Thyroid gland (tissue), 4 donors: ENCODE measurements around the gene KRTAP3-1. TPM values are rescaled to one million over a fixed set of nuclear protein-coding genes. Genes with fewer than 3 reads are reported as not detected.

Source experiments
- DNase-seq, 2 donors: peaks; one replicate each; pipeline ENCODE4 v3.0.0-alpha.2; 2019
- H3K27ac ChIP-seq, 3 donors: fragments of 200-600 bp; sonication (generic); 1 replicate in 2 of 3; 2 replicates in 1 of 3; pipeline ENCODE4 v1.5.1; 2016 to 2019; ENCODE audit warnings: mild to moderate bottlenecking in 1 of 3, moderate library complexity in 1 of 3
- H3K27me3 ChIP-seq: fragments of 200-600 bp; sonication (generic); one replicate; pipeline ENCODE4 v1.5.1; 2019
- H3K36me3 ChIP-seq, 2 donors: fragments of 200-600 bp; sonication (generic); one replicate each; pipeline ENCODE4 v1.5.1; 2016 to 2019
- H3K4me1 ChIP-seq, 2 donors: fragments of 200-600 bp; sonication (generic); one replicate each; pipeline ENCODE4 v1.5.1; 2017 to 2019
- H3K4me3 ChIP-seq, 3 donors: fragments of 200-600 bp; sonication (generic); replicated peaks in 1 of 3; 1 replicate in 2 of 3; 2 replicates in 1 of 3; pipeline ENCODE4 v1.5.1; 2016; ENCODE audit warnings: mild to moderate bottlenecking in 1 of 3
- H3K9me3 ChIP-seq: fragments of 200-600 bp; sonication (generic); one replicate; pipeline ENCODE4 v1.5.1; 2017
- POLR2A ChIP-seq, 2 donors: fragments of 450-650 bp; IDR thresholded peaks; one replicate each; pipeline ENCODE4 v1.6.1; 2017; ENCODE audit warnings: antibody characterized with exemption in 2 of 2, mild to moderate bottlenecking in 2 of 2, moderate library complexity in 1 of 2
- WGBS, 2 donors: methylation state at CpG; one replicate each; pipeline ENCODE4 v1.1.5; 2017; 5-methylcytosine and 5-hydroxymethylcytosine counted together
- intact Hi-C: fragments of 100-400 bp; cut with DNase I; formaldehyde crosslinking; loops from one replicate; pipeline ENCODE4 v1.15.1; 2023
- total RNA-seq, 4 donors: library from RNA; depleted of rRNA; stranded (reverse); fragments of >200 nt; gene quantifications; one replicate each; pipeline ENCODE4 v1.2.3, GENCODE V29; 2016
- TF ChIP-seq, protein P1 (sequence below), 6 experiments: fragments of 200-600 bp in 3 of 6; fragments of 450-650 bp in 3 of 6; sonication (generic) in 3 of 6; IDR thresholded peaks; one replicate each; pipeline ENCODE4 v1.5.1; 2016 to 2019; ENCODE audit warnings: antibody characterized with exemption in 6 of 6, mild to moderate bottlenecking in 2 of 6, inconsistent platforms in 1 of 6, moderate library complexity in 1 of 6

KRTAP3-1 gene
- total RNA-seq, 4 donors from 2014 or later = not detected

DNA sequence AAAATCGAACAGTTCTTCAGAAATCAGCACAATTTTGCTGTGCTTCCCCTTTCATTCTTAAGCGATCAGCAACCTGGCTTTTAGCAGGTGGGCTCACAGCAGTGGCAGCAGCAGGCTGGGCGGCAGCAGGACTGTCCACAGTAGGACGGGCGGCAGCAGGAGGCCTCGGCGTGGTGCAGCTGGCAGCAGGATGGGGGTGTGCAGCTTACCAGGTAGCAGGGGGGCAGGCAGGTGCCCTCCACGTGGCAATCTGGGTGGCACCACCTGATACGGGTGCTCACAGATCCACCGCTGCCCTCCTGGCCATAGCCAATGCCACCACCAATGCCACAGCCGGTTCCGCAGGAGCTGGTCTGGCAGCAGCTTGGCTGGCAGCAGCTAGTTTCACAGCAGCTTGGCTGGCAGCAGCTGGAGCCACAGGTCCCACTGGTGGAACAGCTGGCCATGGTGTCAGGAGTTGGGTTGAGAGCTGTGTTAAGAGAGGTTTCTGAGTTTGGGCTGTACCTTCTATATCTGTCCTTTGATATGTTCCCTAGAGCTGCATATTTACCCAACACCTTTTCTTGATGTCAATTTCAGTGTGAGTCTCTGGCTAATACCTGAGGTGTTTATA lies 20.8 kb upstream of the KRTAP3-1 start, which contains the start of gene KRTAP1-4:
KRTAP1-4 (minus strand) TSS at position 563 of the 613 bp plus-strand sequence; CDS start at position 446, 117 bp downstream.
- DNase-seq = no peak
- H3K27me3 ChIP-seq = no peaks in the 10 kb centered on the region
- no peak within 1 kb of the TSS for H3K4me3 ChIP-seq
- no peak for TF ChIP-seq POLR2A (IDR thresholded peaks at IDR 0.05)
- TF ChIP-seq, protein P1, sequence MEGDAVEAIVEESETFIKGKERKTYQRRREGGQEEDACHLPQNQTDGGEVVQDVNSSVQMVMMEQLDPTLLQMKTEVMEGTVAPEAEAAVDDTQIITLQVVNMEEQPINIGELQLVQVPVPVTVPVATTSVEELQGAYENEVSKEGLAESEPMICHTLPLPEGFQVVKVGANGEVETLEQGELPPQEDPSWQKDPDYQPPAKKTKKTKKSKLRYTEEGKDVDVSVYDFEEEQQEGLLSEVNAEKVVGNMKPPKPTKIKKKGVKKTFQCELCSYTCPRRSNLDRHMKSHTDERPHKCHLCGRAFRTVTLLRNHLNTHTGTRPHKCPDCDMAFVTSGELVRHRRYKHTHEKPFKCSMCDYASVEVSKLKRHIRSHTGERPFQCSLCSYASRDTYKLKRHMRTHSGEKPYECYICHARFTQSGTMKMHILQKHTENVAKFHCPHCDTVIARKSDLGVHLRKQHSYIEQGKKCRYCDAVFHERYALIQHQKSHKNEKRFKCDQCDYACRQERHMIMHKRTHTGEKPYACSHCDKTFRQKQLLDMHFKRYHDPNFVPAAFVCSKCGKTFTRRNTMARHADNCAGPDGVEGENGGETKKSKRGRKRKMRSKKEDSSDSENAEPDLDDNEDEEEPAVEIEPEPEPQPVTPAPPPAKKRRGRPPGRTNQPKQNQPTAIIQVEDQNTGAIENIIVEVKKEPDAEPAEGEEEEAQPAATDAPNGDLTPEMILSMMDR (IDR thresholded peaks at IDR 0.05) = no peak
- no peak within 1 kb of the TSS for H3K27ac ChIP-seq
- no peaks in the 10 kb centered on the region for H3K9me3 ChIP-seq
- intact Hi-C loops = no loop called here
- H3K36me3 ChIP-seq = no peaks in the 10 kb centered on the region
- 85 to 88% methylated on average over 2 to 11 of the region's 12 CpGs for WGBS, 2 donors
- H3K4me1 ChIP-seq = no peaks in the 10 kb centered on the region

- Histone ChIP-seq H3K36me3 (no peaks in the 10 kb centered on the region), H3K4me3 (no peak within 1 kb of the TSS), H3K27ac (no peak within 1 kb of the TSS), H3K4me1 (no peaks in the 10 kb centered on the region), H3K27me3 (no peaks in the 10 kb centered on the region), H3K9me3 (no peaks in the 10 kb centered on the region)
- intact Hi-C loops = no loop called here
- WGBS, 2 donors = 89 to 90% methylated on average over 7 to 9 of the region's 9 CpGs
- TF ChIP-seq POLR2A (IDR thresholded peaks at IDR 0.05) = no peak
- TF ChIP-seq, protein P1 (IDR thresholded peaks at IDR 0.05) = no peak
- no peak for DNase-seq
Observed at GRCh38 chr17:41026715-41027471, 18.0 kb upstream of the KRTAP3-1 start, which contains the start of gene KRTAP1-5. KRTAP1-5 (minus strand) TSS chr17:41027208; CDS start chr17:41027155, 53 bp downstream.

DNA sequence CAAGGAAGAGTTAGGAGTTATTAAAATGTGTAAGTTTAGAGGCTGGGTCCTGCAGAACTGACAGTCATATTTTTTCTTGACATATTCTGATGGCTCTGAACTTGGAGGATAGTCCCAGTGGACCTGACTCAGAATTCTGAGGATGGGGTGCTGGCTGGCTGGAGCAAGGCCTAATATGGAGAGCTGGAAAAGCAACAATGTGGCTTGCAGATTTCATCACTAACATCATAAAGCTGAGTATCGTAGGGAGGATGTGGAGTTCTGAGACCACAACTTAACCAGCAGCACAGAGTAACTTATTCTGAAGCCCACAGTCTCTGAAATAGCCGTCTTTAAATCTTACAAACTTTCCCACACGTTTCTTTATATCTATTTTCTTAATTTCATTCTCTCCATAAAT lies 15.8 kb upstream of the KRTAP3-1 start:
- H3K4me3 ChIP-seq = no peak overlapping the region
- no peaks in the 10 kb centered on the region for H3K36me3 ChIP-seq
- intact Hi-C loops = no loop called here
- 79 to 81% methylated on average over 3 of the region's 3 CpGs for WGBS, 2 donors
- no peaks in the 10 kb centered on the region for H3K4me1 ChIP-seq
- H3K27ac ChIP-seq = no peak overlapping the region
- H3K9me3 ChIP-seq = no peaks in the 10 kb centered on the region
- H3K27me3 ChIP-seq = no peaks in the 10 kb centered on the region
- DNase-seq = no peak
- TF ChIP-seq, protein P1 (IDR thresholded peaks at IDR 0.05) = no peak
- no peak for TF ChIP-seq POLR2A (IDR thresholded peaks at IDR 0.05)

DNA sequence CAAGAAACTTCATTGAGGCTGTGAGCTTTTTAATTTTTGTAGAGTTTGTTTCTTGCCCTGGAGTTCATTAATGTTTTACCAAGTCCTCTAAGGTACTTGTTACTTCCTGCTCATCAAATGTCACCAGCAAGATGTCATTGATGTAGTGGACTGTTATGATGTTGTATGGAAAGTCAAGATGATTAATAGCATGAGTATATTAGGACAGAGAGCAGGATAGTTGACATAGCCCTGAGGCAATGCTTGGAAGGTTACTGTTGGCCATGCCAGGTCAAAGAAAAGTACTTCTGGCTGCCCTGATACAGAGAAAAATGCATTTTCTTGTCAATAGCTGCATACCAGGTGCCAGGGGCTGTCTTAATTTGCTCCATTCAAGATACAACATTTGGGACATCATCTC lies 11.4 kb upstream of the KRTAP3-1 start:
- no peak overlapping the region for H3K27ac ChIP-seq
- intact Hi-C loops = no loop called here
- no peaks in the 10 kb centered on the region for H3K36me3 ChIP-seq
- no peak for DNase-seq
- no peaks in the 10 kb centered on the region for H3K27me3 ChIP-seq
- H3K9me3 ChIP-seq = no peaks in the 10 kb centered on the region
- no peaks in the 10 kb centered on the region for H3K4me1 ChIP-seq
- TF ChIP-seq POLR2A (IDR thresholded peaks at IDR 0.05) = no peak
- TF ChIP-seq, protein P1 (IDR thresholded peaks at IDR 0.05) = no peak
- H3K4me3 ChIP-seq = no peak overlapping the region

- no peak for TF ChIP-seq POLR2A (IDR thresholded peaks at IDR 0.05)
- TF ChIP-seq, protein P1 (IDR thresholded peaks at IDR 0.05) = no peak
- no peaks in the 10 kb centered on the region for H3K36me3 ChIP-seq
- no peak for DNase-seq
- 84 to 95% methylated on average over 3 of the region's 3 CpGs for WGBS, 2 donors
- intact Hi-C loops = no loop called here
- H3K9me3 ChIP-seq = no peaks in the 10 kb centered on the region
- no peaks in the 10 kb centered on the region for H3K4me1 ChIP-seq
- H3K27me3 ChIP-seq = no peaks in the 10 kb centered on the region
- H3K27ac ChIP-seq = no peak overlapping the region
- no peak overlapping the region for H3K4me3 ChIP-seq
Observed at GRCh38 chr17:41019415-41019814, 10.5 kb upstream of the KRTAP3-1 start.
